ENCODE results near the gene SH3BP1. TPM values are rescaled to one million over a fixed set of nuclear protein-coding genes. Genes with fewer than 3 reads are reported as not detected.
A peak's percentile ranks its signal among the peaks of the same experiment; 100 is the strongest.

SH3BP1 gene
- total RNA-seq, 4 donors from 2014 or later = 2.9 to 4.9 (median 3.2) TPM

DNA sequence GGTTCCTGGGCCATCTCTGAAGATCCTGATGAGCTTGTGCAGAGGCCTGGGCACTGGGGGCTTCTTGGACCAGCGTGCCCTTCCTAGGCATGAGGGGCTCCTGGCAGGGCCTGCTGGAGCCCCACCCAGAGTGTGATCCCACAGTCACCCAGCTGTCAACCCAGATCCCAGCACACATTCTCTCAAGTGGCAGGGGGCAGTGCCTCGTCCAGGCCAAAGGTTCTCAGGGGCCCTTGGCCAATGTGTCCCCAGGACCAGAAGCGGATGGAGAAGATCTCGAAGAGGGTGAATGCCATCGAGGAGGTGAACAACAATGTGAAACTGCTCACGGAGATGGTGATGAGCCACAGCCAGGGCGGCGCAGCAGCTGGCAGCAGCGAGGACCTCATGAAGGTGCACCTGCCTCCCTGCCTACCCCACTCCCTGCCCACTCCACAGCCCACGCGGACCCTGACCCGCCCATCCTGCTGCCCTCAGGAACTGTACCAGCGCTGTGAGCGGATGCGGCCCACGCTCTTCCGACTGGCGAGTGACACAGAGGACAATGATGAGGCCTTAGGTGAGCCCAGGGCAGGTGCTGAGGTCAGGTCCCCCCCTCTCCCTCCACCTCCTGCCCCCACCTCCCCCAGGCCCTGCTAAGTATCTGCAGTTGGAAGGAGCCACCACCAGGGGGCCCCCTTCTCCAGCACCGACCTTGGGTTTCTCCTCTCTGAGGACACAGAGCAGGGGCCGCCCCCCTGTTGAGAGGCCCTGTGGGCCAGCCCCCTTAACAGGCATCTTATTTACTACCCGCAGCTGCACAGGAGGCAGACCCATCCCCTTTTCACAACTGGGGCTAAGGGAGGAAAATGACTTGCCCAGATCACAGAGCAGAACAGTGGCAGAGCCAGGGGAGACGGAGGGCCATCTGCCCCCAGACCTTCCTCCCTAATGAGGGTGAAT lies 16.1 kb upstream of the SH3BP1 start:
- H3K4me1 ChIP-seq = peaks cover 0 to 49% (median 20%) of the 10 kb centered on the region in 3 donors
- H3K4me3 ChIP-seq = no peak overlapping the region
- no peaks in the 10 kb centered on the region for H3K27me3 ChIP-seq
- H3K27ac ChIP-seq = peak overlapping the region in 2 of 4 donors; percentile 37 to 46
- H3K36me3 ChIP-seq = peaks cover 0 to 83% of the 10 kb centered on the region in 2 donors
- no peaks in the 10 kb centered on the region for H3K9me3 ChIP-seq
- no peak for TF ChIP-seq POLR2AphosphoS5 (IDR thresholded peaks at IDR 0.05)
- TF ChIP-seq, protein P1, sequence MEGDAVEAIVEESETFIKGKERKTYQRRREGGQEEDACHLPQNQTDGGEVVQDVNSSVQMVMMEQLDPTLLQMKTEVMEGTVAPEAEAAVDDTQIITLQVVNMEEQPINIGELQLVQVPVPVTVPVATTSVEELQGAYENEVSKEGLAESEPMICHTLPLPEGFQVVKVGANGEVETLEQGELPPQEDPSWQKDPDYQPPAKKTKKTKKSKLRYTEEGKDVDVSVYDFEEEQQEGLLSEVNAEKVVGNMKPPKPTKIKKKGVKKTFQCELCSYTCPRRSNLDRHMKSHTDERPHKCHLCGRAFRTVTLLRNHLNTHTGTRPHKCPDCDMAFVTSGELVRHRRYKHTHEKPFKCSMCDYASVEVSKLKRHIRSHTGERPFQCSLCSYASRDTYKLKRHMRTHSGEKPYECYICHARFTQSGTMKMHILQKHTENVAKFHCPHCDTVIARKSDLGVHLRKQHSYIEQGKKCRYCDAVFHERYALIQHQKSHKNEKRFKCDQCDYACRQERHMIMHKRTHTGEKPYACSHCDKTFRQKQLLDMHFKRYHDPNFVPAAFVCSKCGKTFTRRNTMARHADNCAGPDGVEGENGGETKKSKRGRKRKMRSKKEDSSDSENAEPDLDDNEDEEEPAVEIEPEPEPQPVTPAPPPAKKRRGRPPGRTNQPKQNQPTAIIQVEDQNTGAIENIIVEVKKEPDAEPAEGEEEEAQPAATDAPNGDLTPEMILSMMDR (IDR thresholded peaks at IDR 0.05) = peak in 3 of 4 experiments; percentile 58 to 88 (median 66)
- 100% methylated on average over 1 of the region's 22 CpGs; no CpG with 5 or more reads in 1 of the 2 donors for WGBS, 2 donors (ENCODE audit: low coverage in 1 of 2)
- peak; percentile 35 for ATAC-seq

DNA sequence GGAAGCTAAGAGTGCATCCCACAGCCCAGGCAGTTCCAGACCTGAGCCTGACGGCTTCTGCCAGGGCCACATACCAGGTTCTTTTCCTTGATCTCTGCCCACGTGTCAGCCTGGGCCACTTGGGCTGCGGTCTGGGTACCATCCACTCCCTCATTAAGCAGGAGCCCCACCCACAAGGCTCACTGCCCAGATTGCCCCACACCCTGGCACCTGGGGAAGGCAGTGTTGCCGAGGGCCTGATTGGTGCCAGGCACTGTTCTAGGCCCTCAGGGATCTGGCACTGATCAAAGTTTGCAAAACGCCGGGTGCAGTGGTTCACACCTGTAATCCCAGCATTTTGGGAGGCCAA lies 15.5 kb upstream of the SH3BP1 start:
- ATAC-seq = no peak
- TF ChIP-seq POLR2AphosphoS5 (IDR thresholded peaks at IDR 0.05) (no peak), POLR2A (IDR thresholded peaks at IDR 0.05) (no peak)
- TF ChIP-seq, protein P1 (IDR thresholded peaks at IDR 0.05) = no peak
- H3K4me3 ChIP-seq = no peak overlapping the region
- H3K27me3 ChIP-seq = no peaks in the 10 kb centered on the region
- H3K9me3 ChIP-seq = no peaks in the 10 kb centered on the region
- peaks cover 0 to 83% of the 10 kb centered on the region in 2 donors for H3K36me3 ChIP-seq
- H3K27ac ChIP-seq = peak overlapping the region in 2 of 4 donors; percentile 37 to 46
- WGBS, 2 donors (ENCODE audit: low coverage in 1 of 2) = 76% methylated on average over 4 of the region's 6 CpGs; no CpG with 5 or more reads in 1 of the 2 donors
- peaks cover 0 to 49% (median 20%) of the 10 kb centered on the region in 3 donors for H3K4me1 ChIP-seq

DNA sequence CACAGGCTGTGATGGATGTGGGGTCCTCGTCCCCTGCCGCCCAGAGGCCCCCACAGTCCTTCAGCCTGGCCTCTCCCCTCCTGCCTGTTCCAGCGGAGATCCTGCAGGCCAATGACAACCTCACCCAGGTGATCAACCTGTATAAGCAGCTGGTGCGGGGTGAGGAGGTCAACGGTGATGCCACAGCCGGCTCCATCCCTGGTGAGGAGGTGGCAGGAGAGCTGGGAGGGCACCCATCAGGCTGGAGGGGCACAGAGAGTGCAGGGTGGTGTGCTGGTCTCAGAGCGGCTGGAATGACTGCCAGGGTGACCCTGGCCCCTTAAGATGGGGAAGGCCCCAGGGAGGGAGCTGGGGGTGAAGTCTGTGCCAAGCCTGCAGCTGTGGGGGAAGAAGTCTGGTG lies 14.6 kb upstream of the SH3BP1 start:
- no CpG with 5 or more reads among the region's 7 CpGs for WGBS, 2 donors (ENCODE audit: low coverage in 1 of 2)

DNA sequence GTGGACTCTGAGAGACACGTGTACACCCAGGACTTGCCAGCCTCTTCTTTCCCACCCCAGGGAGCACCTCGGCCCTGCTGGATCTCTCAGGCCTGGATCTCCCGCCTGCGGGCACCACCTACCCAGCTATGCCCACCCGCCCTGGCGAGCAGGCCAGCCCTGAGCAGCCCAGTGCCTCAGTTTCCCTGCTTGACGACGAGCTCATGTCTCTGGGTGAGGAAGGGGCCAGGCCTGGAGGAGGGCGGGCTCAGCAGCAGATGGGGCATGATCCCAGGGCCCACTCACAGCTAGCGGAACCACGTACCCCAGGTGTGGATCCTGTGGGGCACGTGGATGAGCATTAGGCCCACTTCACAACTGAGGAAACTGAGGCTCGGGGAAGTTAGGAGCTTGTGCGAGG lies 13.7 kb upstream of the SH3BP1 start:
- Histone ChIP-seq H3K4me1 (peaks cover 0 to 49% (median 20%) of the 10 kb centered on the region in 3 donors), H3K9me3 (no peaks in the 10 kb centered on the region), H3K36me3 (peaks cover 0 to 83% of the 10 kb centered on the region in 2 donors), H3K27me3 (no peaks in the 10 kb centered on the region), H3K27ac (peak overlapping the region in 3 of 4 donors; percentile 76 to 80 (median 77)), H3K4me3 (no peak overlapping the region)
- TF ChIP-seq POLR2AphosphoS5 (IDR thresholded peaks at IDR 0.05) (no peak), EP300 (IDR thresholded peaks at IDR 0.05) (no peak), POLR2A (IDR thresholded peaks at IDR 0.05) (no peak)
- TF ChIP-seq, protein P1 (IDR thresholded peaks at IDR 0.05) = no peak
- ATAC-seq = no peak
- WGBS, 2 donors (ENCODE audit: low coverage in 1 of 2) = no CpG with 5 or more reads among the region's 14 CpGs

More for the DNA sequence above, 14.6 kb upstream of the SH3BP1 start:
- no peak for ATAC-seq
- Histone ChIP-seq H3K4me3 (no peak overlapping the region), H3K36me3 (peaks cover 0 to 83% of the 10 kb centered on the region in 2 donors), H3K27me3 (no peaks in the 10 kb centered on the region), H3K27ac (peak overlapping the region in 2 of 4 donors; percentile 77 to 80), H3K4me1 (peaks cover 0 to 49% (median 20%) of the 10 kb centered on the region in 3 donors), H3K9me3 (no peaks in the 10 kb centered on the region)
- TF ChIP-seq POLR2AphosphoS5 (IDR thresholded peaks at IDR 0.05) (no peak), POLR2A (IDR thresholded peaks at IDR 0.05) (no peak), EP300 (IDR thresholded peaks at IDR 0.05) (no peak)
- TF ChIP-seq, protein P1 (IDR thresholded peaks at IDR 0.05) = no peak

Data from gastroesophageal sphincter (tissue), 4 donors.